Measurements from ENCODE around the gene HMCN1.
"Not testable (repeated sequence)": the region's sequence is repeated elsewhere in the genome, so short reads cannot be mapped to it uniquely, and the experiment has no call there.

Gene HMCN1

DNA sequence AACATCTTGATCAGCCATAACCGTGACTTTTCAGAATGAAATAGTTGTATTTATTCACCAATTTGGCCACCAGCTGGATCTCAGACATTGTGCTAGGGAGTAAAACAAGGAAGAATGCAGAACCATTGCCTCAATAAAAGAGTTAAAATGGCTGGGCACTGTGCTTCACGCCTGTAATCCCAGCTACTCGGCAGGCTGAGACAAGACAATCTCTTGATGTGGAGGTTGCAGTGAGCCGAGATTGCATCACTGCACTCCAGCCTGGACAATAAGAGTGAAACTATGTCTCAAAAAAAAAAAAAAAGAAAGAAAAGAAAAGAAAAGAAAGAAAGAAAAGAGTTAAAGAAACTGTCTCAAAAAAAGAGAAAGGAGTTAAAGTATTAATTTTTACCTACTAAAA, 441.4 kb downstream of the HMCN1 start:
- DNase-seq = no peak

GRCh38 chr1:186178426-186179043, 444.3 kb downstream of the HMCN1 start:
- no peak for DNase-seq

DNA sequence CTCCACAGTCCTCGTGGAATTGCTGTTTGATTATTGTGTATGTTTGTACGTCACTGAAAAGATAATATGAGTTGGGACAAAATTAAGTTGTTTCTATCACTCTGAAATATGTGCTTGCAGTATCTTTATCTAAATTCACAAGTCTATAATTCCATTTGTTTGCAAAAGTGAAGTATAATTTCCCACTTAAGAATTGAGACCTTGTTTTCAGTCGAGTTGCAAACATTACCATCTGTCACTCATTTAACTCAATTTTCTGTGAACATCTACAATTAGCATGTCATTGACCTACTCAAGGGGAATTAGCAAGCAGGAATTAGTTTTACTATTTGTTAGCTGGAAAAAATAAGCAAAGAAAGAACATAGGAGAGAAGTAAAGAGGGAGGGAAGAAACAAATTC, 445.0 kb downstream of the HMCN1 start:
- DNase-seq = no peak

DNA sequence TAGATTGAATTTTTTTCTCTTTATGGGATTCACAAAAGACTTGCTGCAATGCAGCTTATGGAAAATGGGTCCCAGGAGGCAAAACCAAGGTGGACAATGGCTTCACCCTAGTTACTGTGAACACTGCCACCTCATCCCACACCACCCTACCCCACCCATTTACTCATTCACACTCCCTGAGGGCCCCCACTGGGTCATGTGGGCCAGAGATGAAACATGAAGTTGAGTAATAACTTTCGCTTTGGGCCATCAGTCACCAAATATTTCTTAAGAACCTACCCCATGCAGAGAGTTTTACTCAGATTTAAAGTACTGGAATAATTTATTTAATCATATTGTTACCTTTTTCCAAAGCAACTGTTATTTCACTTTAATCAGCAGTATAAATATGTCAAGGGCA, 449.0 kb downstream of the HMCN1 start:
- DNase-seq = no peak

GRCh38 chr1:186183970-186184628, 449.9 kb downstream of the HMCN1 start:
- no peak for DNase-seq

- DNase-seq = not testable (repeated sequence)
Observed at GRCh38 chr1:186186251-186186650, 452.1 kb downstream of the HMCN1 start.

DNA sequence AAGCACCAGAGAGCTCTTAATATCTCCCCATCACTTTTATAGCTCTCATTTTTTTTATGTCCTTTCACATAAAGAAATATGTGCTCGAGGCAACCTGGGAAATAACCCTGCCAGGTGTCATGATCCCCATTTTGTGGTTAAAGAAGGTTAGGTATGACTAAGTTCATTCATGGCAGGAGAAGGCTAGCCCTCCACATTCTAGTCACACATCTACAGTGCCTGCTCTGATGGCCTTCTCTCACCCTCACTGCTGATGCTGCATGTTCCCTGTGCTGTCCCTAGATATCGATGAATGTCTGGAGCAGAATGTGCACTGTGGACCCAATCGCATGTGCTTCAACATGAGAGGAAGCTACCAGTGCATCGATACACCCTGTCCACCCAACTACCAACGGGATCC, 453.4 kb downstream of the HMCN1 start:
- DNase-seq = no peak

GRCh38 chr1:186188004-186188539, 453.9 kb downstream of the HMCN1 start:
- DNase-seq = no peak

- no peak for DNase-seq
Observed at GRCh38 chr1:186188736-186189135, 454.5 kb downstream of the HMCN1 start.

DNA sequence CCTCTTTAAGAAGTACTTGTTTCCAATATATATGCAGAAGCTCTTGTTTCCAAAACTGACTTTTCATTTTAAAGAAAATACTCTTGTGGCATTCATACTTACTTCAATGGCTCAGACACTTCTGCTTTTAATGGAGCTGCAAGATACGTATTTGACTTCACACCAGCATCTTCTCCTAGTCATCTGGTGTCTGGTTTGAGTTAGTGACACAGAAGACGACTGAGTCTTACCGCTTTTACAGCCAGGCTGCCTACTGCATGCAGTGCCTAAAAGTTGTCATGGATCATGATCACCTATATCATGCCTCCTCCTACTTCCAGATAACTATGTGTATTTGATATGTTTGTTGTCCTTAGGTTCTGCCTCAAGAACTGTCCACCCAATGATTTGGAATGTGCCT, 455.0 kb downstream of the HMCN1 start:
- no peak for DNase-seq

DNA sequence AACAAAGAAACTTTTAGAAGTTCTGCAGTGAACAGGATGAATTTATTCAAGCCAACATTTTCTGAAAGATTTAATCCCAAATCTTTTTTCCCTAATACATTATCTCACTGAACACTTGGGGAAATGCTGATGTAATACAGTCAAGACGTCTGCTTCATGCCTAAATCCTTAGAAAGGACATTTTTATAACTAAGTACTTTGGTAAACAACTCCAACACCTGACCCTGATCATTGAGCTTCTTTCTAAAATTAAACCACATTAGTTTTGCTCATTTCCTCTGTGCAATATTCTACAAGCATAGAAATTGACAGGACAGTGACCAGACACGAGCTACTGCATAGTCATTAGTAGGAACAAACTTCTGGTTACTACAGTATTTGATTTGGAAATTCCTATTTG, 457.3 kb downstream of the HMCN1 start:
- no peak for DNase-seq

- no peak for DNase-seq
Observed at GRCh38 chr1:186193224-186193623, 459.0 kb downstream of the HMCN1 start.

GRCh38 chr1:186194107-186194756, 460.0 kb downstream of the HMCN1 start:
- DNase-seq = no peak

DNA sequence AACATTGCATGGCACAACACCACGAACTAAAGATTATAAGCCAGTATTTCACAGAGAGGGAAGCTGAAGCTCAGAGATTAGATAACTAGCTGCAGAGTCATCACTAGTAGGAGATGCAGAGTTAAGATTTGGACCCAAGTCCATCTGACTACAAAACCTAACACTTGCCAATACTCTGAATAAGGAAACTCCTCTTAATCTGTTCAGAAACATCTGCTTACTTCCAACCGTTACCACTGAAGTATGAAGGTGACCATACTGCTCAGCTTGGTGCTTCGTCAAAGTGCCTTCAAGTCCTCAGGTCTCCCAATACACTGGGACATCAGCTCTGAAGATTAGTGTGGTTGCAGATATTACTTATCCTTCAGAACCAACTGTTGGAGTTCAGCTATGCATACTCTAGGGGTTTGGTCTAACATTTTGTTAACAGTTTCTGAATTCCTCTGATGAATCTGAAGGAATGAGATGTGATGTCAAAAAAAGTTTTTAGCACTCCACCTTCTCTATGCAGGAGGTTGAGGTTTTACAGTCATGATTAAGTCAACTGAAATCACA, 461.3 kb downstream of the HMCN1 start:
- DNase-seq = no peak

GRCh38 chr1:186202271-186202764, 468.1 kb downstream of the HMCN1 start:
- no peak for DNase-seq

DNA sequence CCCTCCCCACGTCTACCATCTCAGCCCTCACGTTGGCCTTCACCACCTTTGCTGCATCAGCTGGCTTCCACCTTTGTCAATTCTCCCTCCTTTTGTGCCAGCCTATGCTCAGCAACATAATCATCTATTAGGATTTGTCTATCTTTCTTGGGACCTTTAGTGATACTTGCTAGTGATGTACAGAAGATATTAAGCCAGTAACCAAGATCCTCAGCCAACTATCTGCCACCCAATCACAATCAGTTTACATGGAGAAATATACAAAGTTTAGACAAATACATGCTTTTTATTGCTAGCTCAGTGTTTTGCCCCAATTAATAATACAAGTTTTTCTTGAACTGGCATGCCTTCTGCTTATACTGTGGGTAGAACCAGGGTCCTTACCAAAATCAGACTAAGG, 468.6 kb downstream of the HMCN1 start:
- DNase-seq = no peak

DNA sequence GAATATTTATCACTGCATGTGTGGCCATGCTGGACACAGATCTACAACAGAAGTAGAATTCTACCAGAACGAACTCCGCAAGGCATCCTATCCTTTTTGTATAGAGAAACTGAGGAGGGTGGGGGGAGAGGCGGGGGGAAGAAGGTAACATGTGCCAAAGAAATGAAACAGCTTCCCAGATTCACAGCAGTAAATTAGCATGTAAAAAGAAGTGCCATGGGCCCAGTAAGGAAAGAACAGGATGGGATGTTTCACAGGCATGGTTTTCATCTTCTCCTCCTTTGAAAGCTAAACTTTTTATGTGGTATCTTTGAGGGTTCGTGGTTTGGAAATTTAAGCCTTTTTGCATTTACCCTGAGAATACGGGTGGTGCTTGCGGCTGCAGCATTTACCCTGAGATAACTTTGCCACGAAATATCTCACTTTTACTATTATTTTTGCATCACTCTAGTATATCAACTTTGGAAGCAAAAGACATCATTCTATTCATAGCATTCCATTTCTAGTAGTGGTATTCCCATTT, 471.9 kb downstream of the HMCN1 start:
- no peak for DNase-seq

GRCh38 chr1:186207391-186208085, 473.3 kb downstream of the HMCN1 start:
- DNase-seq = no peak

DNA sequence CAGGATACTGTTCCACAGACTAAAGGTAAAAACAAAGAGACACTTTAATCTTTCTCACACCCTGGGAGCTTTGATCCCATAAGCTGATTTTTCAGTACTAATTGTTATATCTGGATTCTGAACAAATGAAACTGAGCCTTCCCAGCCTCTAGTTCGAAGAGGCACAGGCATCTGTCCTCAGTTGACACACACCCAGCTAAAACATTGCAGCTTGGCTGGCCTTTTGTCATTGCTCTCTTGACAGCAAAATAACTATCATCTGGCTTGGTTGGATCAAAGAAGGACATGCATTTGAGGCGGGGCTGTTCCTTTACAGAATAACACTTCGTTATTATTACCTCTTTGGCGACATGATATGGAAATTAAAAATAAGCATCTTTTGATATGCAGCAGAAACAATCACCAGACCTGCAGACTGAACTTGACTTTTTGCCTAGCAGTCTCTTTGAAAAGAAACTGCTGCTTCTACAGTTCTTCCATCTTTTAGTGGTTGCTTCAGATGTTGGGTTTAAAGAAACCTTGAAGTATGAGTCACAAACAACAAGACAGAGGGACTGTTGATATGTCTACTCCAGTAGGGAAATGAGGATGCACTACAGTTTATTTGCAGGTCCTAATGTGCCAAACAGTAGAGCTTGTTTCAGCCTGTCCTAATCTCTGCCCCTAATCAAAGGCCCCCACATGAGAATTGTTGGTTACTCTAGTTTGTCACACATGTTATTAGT, 474.4 kb downstream of the HMCN1 start:
- DNase-seq = no peak

DNA sequence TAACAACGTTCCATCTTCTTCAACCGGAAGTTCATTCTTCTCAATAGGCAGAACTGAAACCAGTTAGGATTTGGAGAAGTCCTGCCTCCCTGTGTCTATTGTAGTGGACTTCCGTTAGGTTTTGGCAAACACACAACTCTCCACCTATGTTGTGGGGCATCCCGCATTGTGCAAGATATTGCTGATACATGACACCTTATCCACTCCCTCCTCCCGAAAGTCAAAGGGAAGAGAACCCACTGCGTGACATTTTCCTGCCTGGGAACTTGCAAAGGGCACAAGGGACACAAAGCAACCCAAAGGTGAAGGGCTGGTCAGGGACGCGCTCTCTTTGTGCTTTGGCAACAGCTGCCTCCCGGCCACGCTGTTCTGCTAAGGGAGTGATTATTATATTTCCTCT, 476.1 kb downstream of the HMCN1 start:
- DNase-seq = no peak

- not testable (repeated sequence) for DNase-seq
Observed at GRCh38 chr1:186211583-186211982, 477.4 kb downstream of the HMCN1 start.
